Measurements from ENCODE around the gene BLMH.
"Not testable (repeated sequence)": the region's sequence is repeated elsewhere in the genome, so short reads cannot be mapped to it uniquely, and the experiment has no call there.

BLMH gene

DNA sequence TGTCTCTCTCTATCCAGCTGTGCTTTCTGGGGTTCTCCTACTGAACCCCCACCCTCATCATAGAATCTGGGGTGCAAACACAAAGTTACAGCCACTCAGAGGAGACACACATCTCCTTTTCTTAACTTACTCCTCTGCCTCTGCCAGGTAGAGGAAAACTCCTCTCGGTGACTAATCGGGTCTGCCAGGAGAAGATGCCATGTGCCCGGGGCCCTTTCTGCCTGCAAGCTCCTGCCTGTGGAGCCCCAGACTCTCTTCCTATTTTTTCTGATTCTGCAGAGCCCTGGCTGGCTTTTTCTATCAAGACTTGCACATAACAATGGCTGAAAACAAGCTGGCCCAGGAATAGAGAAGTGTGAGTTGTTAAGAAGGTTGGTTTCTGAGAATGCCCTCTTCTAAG, 66.6 kb downstream of the BLMH start:
- DNase-seq: no peak

- DNase-seq: no peak
These were observed 67.3 kb downstream of the BLMH start for GRCh38 chr17:30224419-30224960.

GRCh38 chr17:30222721-30223175, 69.0 kb downstream of the BLMH start:
- DNase-seq: no peak

- no peak for DNase-seq
These were observed 69.5 kb downstream of the BLMH start for GRCh38 chr17:30222251-30222650.

DNA sequence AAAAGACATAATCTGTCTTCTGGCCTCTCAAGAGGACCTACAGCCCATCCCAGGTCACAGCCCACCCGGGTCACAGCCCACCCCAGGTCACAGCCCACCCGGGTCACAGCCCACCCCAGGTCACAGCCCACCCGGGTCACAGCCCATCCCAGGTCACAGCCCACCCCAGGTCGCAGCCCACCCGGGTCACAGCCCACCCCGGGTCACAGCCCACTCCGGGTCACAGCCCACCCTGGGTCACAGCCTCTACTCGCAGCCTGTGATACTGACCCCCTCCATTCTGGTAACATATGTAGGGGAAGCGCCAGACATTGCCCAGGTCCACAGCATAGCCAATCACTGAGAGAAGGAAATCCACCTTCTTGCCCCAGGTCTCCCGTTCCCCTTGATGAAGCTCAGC, 70.4 kb downstream of the BLMH start:
- DNase-seq: no peak

GRCh38 chr17:30220414-30220813, 71.3 kb downstream of the BLMH start:
- no peak for DNase-seq

- DNase-seq: no peak
These were observed 71.9 kb downstream of the BLMH start for GRCh38 chr17:30219833-30220232.

- DNase-seq: no peak
These were observed 72.4 kb downstream of the BLMH start for GRCh38 chr17:30219315-30219714.

- no peak for DNase-seq
These were observed 72.9 kb downstream of the BLMH start for GRCh38 chr17:30218799-30219198.

DNA sequence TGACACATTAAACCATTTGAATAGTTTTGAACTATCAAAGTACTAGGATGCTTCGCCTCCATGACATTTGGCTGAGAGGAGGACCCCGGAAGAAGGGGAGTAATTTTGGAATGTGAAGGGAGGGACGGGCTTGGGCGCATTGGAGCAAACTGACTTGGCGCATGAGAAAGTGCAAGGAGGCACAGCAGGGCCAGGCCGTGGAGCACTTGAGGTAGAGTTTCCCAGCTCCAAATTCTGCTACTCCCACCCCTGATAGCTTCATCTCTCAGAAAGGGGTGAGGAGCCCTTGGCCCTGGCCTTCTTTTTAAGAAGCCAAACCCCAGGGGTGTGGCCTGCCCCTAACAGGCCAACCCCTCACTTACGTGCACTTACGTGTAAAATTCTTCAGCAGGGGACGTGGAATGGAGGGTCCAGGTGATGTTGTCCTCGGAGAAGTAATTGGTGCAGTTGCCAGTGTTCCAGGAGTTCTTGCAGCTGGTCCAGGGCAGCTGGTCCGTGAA, 73.9 kb downstream of the BLMH start:
- DNase-seq: no peak

DNA sequence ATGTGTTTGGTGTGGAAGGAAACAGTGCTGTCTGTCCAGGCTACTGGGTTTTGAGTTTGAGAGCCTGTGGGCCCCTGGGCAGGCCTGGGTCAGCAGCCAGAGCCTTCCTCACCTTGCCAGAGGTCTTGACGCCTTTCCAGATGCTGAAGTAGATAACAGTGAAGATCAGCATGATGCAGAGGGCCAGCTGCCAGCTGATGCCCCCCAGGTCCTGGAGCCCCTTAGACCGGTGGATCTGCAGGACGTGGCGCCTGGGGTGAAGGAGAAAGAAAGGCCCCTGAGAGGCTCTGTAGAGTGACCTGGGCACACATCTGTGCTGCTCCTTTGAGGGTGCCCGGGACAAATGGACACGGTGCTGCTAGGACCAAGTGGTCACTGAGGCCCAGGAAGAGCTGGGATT, 74.7 kb downstream of the BLMH start:
- no peak for DNase-seq

GRCh38 chr17:30212750-30213149, 79.0 kb downstream of the BLMH start:
- DNase-seq: no peak

- DNase-seq: no peak
These were observed 80.4 kb downstream of the BLMH start for GRCh38 chr17:30211371-30211770.

- DNase-seq: no peak
These were observed 80.8 kb downstream of the BLMH start for GRCh38 chr17:30210901-30211300.

- no peak for DNase-seq
These were observed 81.4 kb downstream of the BLMH start for GRCh38 chr17:30210366-30210765.

DNA sequence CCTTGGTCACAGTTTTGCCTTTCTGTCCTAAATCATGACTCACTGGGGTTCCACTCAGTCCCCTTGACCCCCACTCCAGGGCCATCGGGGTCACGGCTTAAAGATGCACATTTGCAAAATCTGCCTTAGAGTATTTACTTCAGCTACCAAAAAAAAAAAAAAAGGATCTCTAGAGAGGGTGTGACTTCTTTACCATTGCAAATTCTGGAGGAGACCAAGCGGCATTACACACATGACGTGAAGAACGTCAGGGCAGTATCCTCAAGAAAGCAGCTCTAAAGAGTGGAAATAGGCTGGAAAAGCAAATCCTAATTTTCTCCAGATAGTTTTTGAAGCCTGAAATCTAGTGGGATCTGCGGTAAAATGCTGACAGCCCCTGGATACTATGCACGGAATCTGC, 81.8 kb downstream of the BLMH start:
- no peak for DNase-seq

DNA sequence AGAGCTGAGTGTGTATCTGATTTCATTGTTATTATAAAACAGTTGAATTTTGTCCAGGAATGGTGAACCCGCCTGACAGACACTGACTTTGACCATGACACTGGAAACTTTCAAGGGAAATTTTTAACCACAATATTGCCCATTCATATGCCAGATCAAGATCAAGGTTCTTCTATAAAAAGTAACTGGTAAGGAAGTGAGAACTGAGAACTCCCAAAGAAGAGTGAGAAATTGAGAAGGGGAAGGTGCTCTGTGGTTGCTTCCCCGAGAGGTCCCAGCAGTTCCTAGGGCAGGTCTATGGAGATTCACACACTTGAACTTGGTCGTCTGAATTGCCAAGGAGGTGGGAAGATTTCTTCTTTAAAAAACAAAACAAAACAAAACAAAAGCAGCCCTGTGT, 83.5 kb downstream of the BLMH start:
- no peak for DNase-seq

- DNase-seq: no peak
These were observed 84.1 kb downstream of the BLMH start for GRCh38 chr17:30207655-30208054.

GRCh38 chr17:30203471-30203981, 88.2 kb downstream of the BLMH start:
- DNase-seq: no peak

DNA sequence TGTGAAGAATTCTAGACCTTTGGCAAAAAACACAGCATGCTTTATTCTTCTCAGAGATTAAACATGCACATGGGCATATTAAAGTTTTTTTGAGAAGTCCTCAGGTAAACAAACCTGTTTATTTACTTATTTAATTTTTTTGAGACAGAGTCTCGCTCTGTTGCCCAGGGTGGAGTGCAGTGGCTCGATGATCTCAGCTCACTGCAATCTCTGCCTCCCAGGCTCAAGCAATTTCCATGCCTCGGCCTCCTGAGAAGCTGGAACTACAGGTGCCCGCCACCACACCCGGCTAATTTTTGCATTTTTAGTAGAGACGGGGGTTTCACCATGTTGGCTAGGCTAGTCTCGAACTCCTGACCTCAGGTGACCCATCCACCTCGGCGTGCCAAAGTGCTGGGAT, 91.1 kb downstream of the BLMH start:
- not testable (repeated sequence) for DNase-seq

DNA sequence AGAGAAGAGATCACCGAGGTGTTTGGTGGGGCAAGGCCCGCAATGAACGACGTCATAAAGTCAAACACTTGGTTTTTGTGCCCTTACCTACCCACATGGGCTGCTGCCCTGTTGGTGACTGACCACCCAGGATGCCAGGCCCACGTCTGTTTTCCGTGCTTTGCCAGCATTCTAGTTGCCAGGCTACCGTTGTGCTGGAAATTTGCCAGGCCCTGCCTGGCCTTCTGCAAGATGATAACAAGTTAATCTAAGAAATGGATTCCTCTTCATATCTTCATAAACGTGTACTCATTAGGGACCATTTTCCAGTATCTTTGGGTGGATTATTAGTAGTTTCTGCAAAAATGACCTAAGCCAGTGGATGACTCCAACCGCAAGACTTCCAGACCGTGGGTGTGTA, 91.6 kb downstream of the BLMH start:
- DNase-seq: no peak

DNA sequence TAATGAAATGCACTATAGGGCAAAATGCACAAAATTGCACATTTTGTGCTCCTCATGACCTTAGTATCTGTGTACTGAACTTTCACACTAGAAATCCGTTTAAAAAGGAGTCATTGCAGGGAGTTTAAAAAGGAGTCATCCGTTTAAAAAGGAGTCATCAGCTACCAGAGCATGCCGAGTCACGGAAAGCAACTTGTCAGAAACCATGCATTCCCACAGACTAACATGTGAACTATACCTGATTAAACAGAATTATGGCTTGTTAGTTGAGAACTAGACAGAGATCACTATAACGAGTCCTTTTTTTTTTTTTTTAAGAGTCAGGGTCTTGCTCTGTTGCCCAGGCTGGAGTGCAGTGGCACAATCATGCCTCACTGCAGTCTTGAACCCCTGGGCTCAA, 92.1 kb downstream of the BLMH start:
- no peak for DNase-seq

Measured in NCI-H1694 treated with DMSO at 0.1 percent for 48 hours (cell line).